SK-N-SH treated with all-trans-retinoic acid at 6 μM for 48 hours (cell line): ENCODE data around the gene SPANXB1.
"Not testable (repeated sequence)": the region's sequence is repeated elsewhere in the genome, so short reads cannot be mapped to it uniquely, and the experiment has no call there.

Experiments used
- ATAC-seq: fragments of 200-7000 bp; cut with Tn5 transposase; 3 replicates; pipeline ENCODE4 v1.9.1; 2020; ENCODE audit warnings: mild to moderate bottlenecking, moderate library complexity
- BACH2 ChIP-seq: fragments of 250-450 bp; sonication (Bioruptor Pico); IDR thresholded peaks from 2 replicates; pipeline ENCODE4 v1.9.0; 2021; ENCODE audit warnings: mild to moderate bottlenecking, borderline replicate concordance
- CREB5 ChIP-seq: fragments of 250-450 bp; sonication (Bioruptor Pico); IDR thresholded peaks from 2 replicates; pipeline ENCODE4 v1.5.1; 2020; ENCODE audit warnings: low read depth, mild to moderate bottlenecking, moderate library complexity
- CSDC2 ChIP-seq: fragments of 250-450 bp; sonication (Bioruptor Pico); IDR thresholded peaks from 2 replicates; pipeline ENCODE4 v1.5.0; 2020; ENCODE audit warnings: mild to moderate bottlenecking, moderate library complexity
- CSRNP3 ChIP-seq: fragments of 250-450 bp; sonication (Bioruptor Pico); IDR thresholded peaks from 2 replicates; pipeline ENCODE4 v1.5.1; 2021; ENCODE audit warnings: mild to moderate bottlenecking, moderate library complexity
- ESRRG ChIP-seq: fragments of 250-450 bp; sonication (Bioruptor Pico); IDR thresholded peaks from 2 replicates; pipeline ENCODE4 v1.6.1; 2021; ENCODE audit warnings: mild to moderate bottlenecking
- GLIS3 ChIP-seq: fragments of 250-450 bp; sonication (Bioruptor Pico); IDR thresholded peaks from 2 replicates; pipeline ENCODE4 v1.5.0; 2020; ENCODE audit warnings: mild to moderate bottlenecking, moderate library complexity
- ISL1 ChIP-seq: fragments of 250-450 bp; sonication (Bioruptor Pico); IDR thresholded peaks from 2 replicates; pipeline ENCODE4 v2.1.2; 2022; ENCODE audit warnings: mild to moderate bottlenecking, moderate library complexity
- OSR1 ChIP-seq: fragments of 250-450 bp; sonication (Bioruptor Pico); IDR thresholded peaks from 2 replicates; pipeline ENCODE4 v1.8.0; 2022; ENCODE audit warnings: moderate library complexity, mild to moderate bottlenecking, inconsistent platforms
- PATZ1 ChIP-seq: fragments of 250-450 bp; sonication (Bioruptor Pico); IDR thresholded peaks from 2 replicates; pipeline ENCODE4 v1.8.0; 2020; ENCODE audit warnings: mild to moderate bottlenecking, moderate library complexity, borderline replicate concordance
- POU6F1 ChIP-seq: fragments of 250-450 bp; sonication (Bioruptor Pico); IDR thresholded peaks from 2 replicates; pipeline ENCODE4 v1.8.0; 2021; ENCODE audit warnings: low read depth, mild to moderate bottlenecking, moderate library complexity, borderline replicate concordance
- PPARA ChIP-seq: fragments of 250-450 bp; sonication (Bioruptor Pico); IDR thresholded peaks from 2 replicates; pipeline ENCODE4 v1.5.0; 2020; ENCODE audit warnings: mild to moderate bottlenecking, borderline replicate concordance
- SNAI2 ChIP-seq: fragments of 250-450 bp; sonication (Bioruptor Pico); IDR thresholded peaks from 2 replicates; pipeline ENCODE4 v1.5.0; 2020; ENCODE audit warnings: mild to moderate bottlenecking, moderate library complexity
- TCF4 ChIP-seq: fragments of 250-450 bp; sonication (Bioruptor Pico); IDR thresholded peaks from 2 replicates; pipeline ENCODE4 v1.8.0; 2021; ENCODE audit warnings: mild to moderate bottlenecking, moderate library complexity, borderline replicate concordance
- TOX ChIP-seq: fragments of 250-450 bp; sonication (Bioruptor Pico); IDR thresholded peaks from 2 replicates; pipeline ENCODE4 v1.8.0; 2021; ENCODE audit warnings: mild to moderate bottlenecking, moderate library complexity, borderline replicate concordance
- TSHZ2 ChIP-seq: fragments of 250-450 bp; sonication (Bioruptor Pico); IDR thresholded peaks from 2 replicates; pipeline ENCODE4 v1.5.0; 2020; ENCODE audit warnings: mild to moderate bottlenecking, moderate library complexity
- ZC3H10 ChIP-seq: fragments of 250-450 bp; sonication (Bioruptor Pico); IDR thresholded peaks from 2 replicates; pipeline ENCODE4 v1.5.1; 2021; ENCODE audit warnings: mild to moderate bottlenecking, moderate library complexity
- ZFP3 ChIP-seq: fragments of 250-450 bp; sonication (Bioruptor Pico); IDR thresholded peaks from 2 replicates; pipeline ENCODE4 v1.5.0; 2020; ENCODE audit warnings: mild to moderate bottlenecking, moderate library complexity
- ZNF565 ChIP-seq: fragments of 450-650 bp; formaldehyde crosslinking; conservative IDR thresholded peaks from 2 replicates; pipeline ENCODE4 v1.5.0; 2020; ENCODE audit warnings: low read depth, mild to moderate bottlenecking, moderate library complexity
- ZNF70 ChIP-seq: fragments of 450-650 bp; formaldehyde crosslinking; IDR thresholded peaks from 2 replicates; pipeline ENCODE4 v1.5.0; 2020; ENCODE audit warnings: mild to moderate bottlenecking, moderate library complexity
- ZNF8 ChIP-seq: fragments of 450-650 bp; formaldehyde crosslinking; IDR thresholded peaks from 2 replicates; pipeline ENCODE4 v1.5.0; 2020; ENCODE audit warnings: mild to moderate bottlenecking, moderate library complexity

The SPANXB1 gene

GRCh38 chrX:141002568-141002967, at the start of gene SPANXB1:
Gene SPANXB1, plus strand, starts transcription at chrX:141002594. Its CDS starts 100 bp downstream, at chrX:141002694.
- not testable (repeated sequence) for ATAC-seq

GRCh38 chrX:140967036-140967435, 35.4 kb upstream of the SPANXB1 start:
- no peak for ATAC-seq
- TF ChIP-seq TOX (no peak), TCF4 (CRISPR knock-in tag) (no peak), ZC3H10 (CRISPR knock-in tag) (no peak), CREB5 (CRISPR knock-in tag) (no peak), ZFP3 (no peak), PPARA (no peak), OSR1 (CRISPR knock-in tag) (no peak), PATZ1 (no peak), ISL1 (no peak), ESRRG (CRISPR knock-in tag) (no peak), ZNF70 (CRISPR knock-in tag) (no peak), CSRNP3 (CRISPR knock-in tag) (no peak), BACH2 (CRISPR knock-in tag) (no peak)
- TF ChIP-seq, all 23 proteins: peak for 0

- TF ChIP-seq TOX (no peak), SNAI2 (CRISPR knock-in tag) (no peak), PPARA (no peak), CSRNP3 (CRISPR knock-in tag) (no peak), OSR1 (CRISPR knock-in tag) (no peak), BACH2 (CRISPR knock-in tag) (no peak), ZNF565 (CRISPR knock-in tag) (no peak), ESRRG (CRISPR knock-in tag) (no peak), PATZ1 (no peak), ZFP3 (no peak), ISL1 (no peak), CSDC2 (no peak), ZNF70 (CRISPR knock-in tag) (no peak), ZNF8 (no peak), GLIS3 (CRISPR knock-in tag) (no peak)
- no peak for ATAC-seq
Observed at GRCh38 chrX:140971099-140971795, 31.1 kb upstream of the SPANXB1 start.

GRCh38 chrX:140975472-140975871, 26.9 kb upstream of the SPANXB1 start:
- ATAC-seq: no peak
- TF ChIP-seq POU6F1 (CRISPR knock-in tag) (no peak), TSHZ2 (CRISPR knock-in tag) (no peak), CREB5 (CRISPR knock-in tag) (no peak), ISL1 (no peak), PATZ1 (no peak)
